BLaER1 treated with 17β-estradiol and CSF1 and Interleukin-3, amounts not matched to agents 10 nM and 100 nM (cell line): ENCODE data around the gene CST7.
A peak's percentile ranks its signal among the peaks of the same experiment; 100 is the strongest.
"Not testable (repeated sequence)": the region's sequence is repeated elsewhere in the genome, so short reads cannot be mapped to it uniquely, and the experiment has no call there.

Source experiments
- H3K27ac ChIP-seq, 11 experiments: shearing (Covaris generic); formaldehyde crosslinking; 2 replicates each; pipeline ENCODE4 v1.8.1; 2022
- H3K27me3 ChIP-seq, 11 experiments: shearing (Covaris generic); formaldehyde crosslinking; 2 replicates each; pipeline ENCODE4 v1.8.1; 2022
- H3K36me3 ChIP-seq, 11 experiments: shearing (Covaris generic); formaldehyde crosslinking; 2 replicates each; pipeline ENCODE4 v1.8.1; 2022
- H3K4me1 ChIP-seq, 10 experiments: shearing (Covaris generic); formaldehyde crosslinking; 2 replicates each; pipeline ENCODE4 v1.8.1; 2022
- H3K4me2 ChIP-seq, 11 experiments: shearing (Covaris generic); formaldehyde crosslinking; 2 replicates each; pipeline ENCODE4 v1.8.1; 2022
- H3K4me3 ChIP-seq, 10 experiments: shearing (Covaris generic); formaldehyde crosslinking; 2 replicates each; pipeline ENCODE4 v1.8.1; 2022
- H3K9ac ChIP-seq, 11 experiments: shearing (Covaris generic); formaldehyde crosslinking; 2 replicates each; pipeline ENCODE4 v1.8.1; 2022
- H3K9me3 ChIP-seq, 11 experiments: shearing (Covaris generic); formaldehyde crosslinking; replicated peaks in 1 of 11; 2 replicates each; pipeline ENCODE4 v1.8.1; 2022
- H4K20me1 ChIP-seq, 11 experiments: shearing (Covaris generic); formaldehyde crosslinking; 2 replicates each; pipeline ENCODE4 v1.8.1; 2022
- Cebpa-rat ChIP-seq, 11 experiments: shearing (Covaris generic); IDR thresholded peaks; 2 replicates each; pipeline ENCODE4 v1.8.1; 2022

CST7 gene

GRCh38 chr20:24918579-24919566 is 30.2 kb upstream of the CST7 start:
- Histone ChIP-seq H4K20me1 (no peaks in the 10 kb centered on the region; a peak in 1 of 22 replicates), H3K4me1 (peaks cover 5 to 44% (median 23%) of the 10 kb centered on the region in 10 experiments; a peak in 18 of 20 replicates), H3K4me2 (peak overlapping the region; percentile 34 to 81 (median 78)), H3K27ac (peak overlapping the region in 4 of 11 experiments; percentile 5 to 42 (median 26); a peak in 4 of 22 replicates), H3K4me3 (no peak overlapping the region), H3K36me3 (no peaks in the 10 kb centered on the region), H3K9me3 (no peaks in the 10 kb centered on the region; a peak in 1 of 22 replicates), H3K27me3 (no peaks in the 10 kb centered on the region), H3K9ac (peak overlapping the region in 6 of 11 experiments; percentile 25 to 58 (median 46); a peak in 10 of 22 replicates)
- TF ChIP-seq Cebpa-rat (IDR thresholded peaks at IDR 0.05) = peak in 1 of 11 experiments; percentile 7; a peak in 1 of 22 replicates

GRCh38 chr20:24919665-24920064 is 29.4 kb upstream of the CST7 start:
- peaks cover 5 to 40% (median 23%) of the 10 kb centered on the region in 10 experiments; a peak in 18 of 20 replicates for H3K4me1 ChIP-seq
- H3K27ac ChIP-seq, H3K27me3 ChIP-seq, H4K20me1 ChIP-seq, H3K9ac ChIP-seq, H3K36me3 ChIP-seq, H3K9me3 ChIP-seq, H3K4me3 ChIP-seq: not testable (repeated sequence)
- peak overlapping the region in 6 of 11 experiments; percentile 34 to 81 (median 79); a peak in 9 of 22 replicates for H3K4me2 ChIP-seq

GRCh38 chr20:24920706-24921105 is 28.4 kb upstream of the CST7 start:
- H3K9me3 ChIP-seq, H3K4me3 ChIP-seq, H3K9ac ChIP-seq, H3K27me3 ChIP-seq, H3K27ac ChIP-seq, H3K36me3 ChIP-seq, H4K20me1 ChIP-seq: not testable (repeated sequence)
- Histone ChIP-seq H3K4me1 (peaks cover 5 to 40% (median 23%) of the 10 kb centered on the region in 10 experiments; a peak in 18 of 20 replicates), H3K4me2 (peak overlapping the region in 3 of 11 experiments; percentile 15 to 78 (median 25); a peak in 3 of 22 replicates)

GRCh38 chr20:24929259-24929658 is 19.8 kb upstream of the CST7 start:
- Histone ChIP-seq H3K4me1 (peaks cover 40 to 54% (median 45%) of the 10 kb centered on the region in 10 experiments), H3K9me3 (peaks cover 0 to 20% (median 18%) of the 10 kb centered on the region in 11 experiments; a peak in 15 of 22 replicates), H3K4me2 (peak overlapping the region in 1 of 11 experiments; percentile 18; a peak in 1 of 22 replicates)
- not testable (repeated sequence) for H3K27me3 ChIP-seq, H3K27ac ChIP-seq, H3K4me3 ChIP-seq, H3K36me3 ChIP-seq, H3K9ac ChIP-seq, H4K20me1 ChIP-seq

- not testable (repeated sequence) for H3K27me3 ChIP-seq, H4K20me1 ChIP-seq, H3K36me3 ChIP-seq, H3K4me3 ChIP-seq
- Histone ChIP-seq H3K9me3 (peaks cover 0 to 29% (median 18%) of the 10 kb centered on the region in 11 experiments; a peak in 15 of 22 replicates), H3K27ac (peak overlapping the region in 7 of 11 experiments; percentile 32 to 88 (median 80); a peak in 8 of 22 replicates), H3K4me1 (peaks cover 42 to 57% (median 48%) of the 10 kb centered on the region in 10 experiments), H3K9ac (peak overlapping the region in 1 of 11 experiments; percentile 43; a peak in 2 of 22 replicates), H3K4me2 (peak overlapping the region; percentile 49 to 88 (median 74); a peak in 19 of 22 replicates)
Observed at GRCh38 chr20:24929867-24930723, 19.0 kb upstream of the CST7 start.

- peaks cover 46 to 57% (median 52%) of the 10 kb centered on the region in 10 experiments for H3K4me1 ChIP-seq
- peak overlapping the region; percentile 65 to 88 (median 79); a peak in 21 of 22 replicates for H3K27ac ChIP-seq
- H3K27me3 ChIP-seq, H4K20me1 ChIP-seq, H3K4me3 ChIP-seq, H3K36me3 ChIP-seq: not testable (repeated sequence)
- H3K9me3 ChIP-seq = peaks cover 2 to 38% (median 25%) of the 10 kb centered on the region in 11 experiments; a peak in 19 of 22 replicates
- H3K4me2 ChIP-seq = peak overlapping the region; percentile 67 to 88 (median 76)
- peak overlapping the region; percentile 23 to 71 (median 51); a peak in 19 of 22 replicates for H3K9ac ChIP-seq
Observed at GRCh38 chr20:24930724-24931688, 18.1 kb upstream of the CST7 start.

GRCh38 chr20:24931893-24932292 is 17.2 kb upstream of the CST7 start:
- not testable (repeated sequence) for H4K20me1 ChIP-seq, H3K36me3 ChIP-seq, H3K27me3 ChIP-seq
- H3K9ac ChIP-seq = peak overlapping the region; percentile 23 to 71 (median 62); a peak in 21 of 22 replicates
- H3K27ac ChIP-seq = peak overlapping the region; percentile 65 to 88 (median 79); a peak in 21 of 22 replicates
- peaks cover 49 to 64% (median 52%) of the 10 kb centered on the region in 10 experiments for H3K4me1 ChIP-seq
- peak overlapping the region; percentile 67 to 88 (median 76) for H3K4me2 ChIP-seq
- H3K9me3 ChIP-seq = peaks cover 5 to 47% (median 33%) of the 10 kb centered on the region in 11 experiments; a peak in 19 of 22 replicates
- H3K4me3 ChIP-seq = peak overlapping the region in 1 of 10 experiments; percentile 1; a peak in 2 of 20 replicates
